GM19240 (cell line): ENCODE measurements around the gene WDR86.

Experiments used
- DNase-seq: peaks from one replicate; pipeline ENCODE4 v3.0.0; 2011; ENCODE audit warnings: low spot score; ENCODE audit not compliant: insufficient read length

Gene WDR86

DNA sequence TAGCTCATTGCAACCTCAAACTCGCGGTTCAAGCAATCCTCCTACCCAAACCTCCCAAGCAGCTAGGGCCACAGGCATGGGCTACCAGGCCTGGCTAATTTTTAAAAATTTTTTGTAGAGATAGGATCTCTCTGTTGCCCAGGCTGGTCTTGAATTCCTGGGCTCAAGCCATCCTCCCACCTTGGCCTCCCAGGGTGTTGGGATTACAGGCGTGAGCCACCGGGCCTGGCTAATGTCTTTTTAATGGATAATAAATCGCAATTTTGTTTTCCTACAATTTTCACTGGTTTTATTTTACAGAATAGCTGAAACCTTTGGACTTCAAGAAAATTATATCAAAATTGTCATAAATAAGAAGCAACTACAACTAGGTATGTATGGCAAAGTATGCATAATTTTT lies 57.3 kb downstream of the WDR86 start:
- no peak for DNase-seq

DNA sequence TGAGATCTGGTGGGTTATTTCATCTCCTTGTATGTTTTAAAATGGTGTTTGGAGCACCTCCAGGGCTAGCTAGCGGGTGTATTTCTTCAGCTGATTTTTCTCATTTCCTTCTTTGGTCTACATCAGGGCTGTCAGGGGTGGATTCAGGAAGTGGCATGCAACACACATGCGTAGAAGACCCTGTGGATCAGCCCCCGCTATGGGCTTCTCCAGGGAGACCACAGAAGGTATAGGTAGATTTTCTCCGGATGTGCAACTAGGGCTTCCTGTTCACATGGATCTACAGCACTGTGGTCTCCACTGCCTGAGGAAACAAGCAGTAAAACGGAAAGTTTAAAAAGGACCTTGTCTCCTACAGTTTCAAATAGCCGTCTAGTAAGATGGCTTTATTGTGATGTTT lies 57.9 kb downstream of the WDR86 start:
- no peak for DNase-seq

DNA sequence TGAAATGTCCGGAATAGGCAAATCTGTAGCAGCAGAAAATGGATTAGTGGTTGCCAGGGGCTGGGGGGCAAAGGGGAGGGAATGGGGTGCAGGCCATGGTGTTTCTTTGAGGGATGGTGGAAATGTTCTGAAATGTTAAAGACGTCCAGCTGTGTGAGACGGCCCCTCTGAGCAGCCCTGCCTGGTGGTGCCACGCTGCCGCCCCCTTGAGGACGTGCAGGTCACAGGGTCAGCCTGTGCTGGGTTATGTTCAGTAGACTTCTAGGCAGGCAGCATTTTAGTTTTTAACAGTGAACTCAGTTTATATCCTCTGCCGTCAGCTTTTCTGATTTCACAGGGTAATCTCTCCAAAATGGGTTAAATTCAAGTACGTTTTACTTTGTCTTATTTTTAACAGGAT lies 58.8 kb downstream of the WDR86 start:
- no peak for DNase-seq

DNA sequence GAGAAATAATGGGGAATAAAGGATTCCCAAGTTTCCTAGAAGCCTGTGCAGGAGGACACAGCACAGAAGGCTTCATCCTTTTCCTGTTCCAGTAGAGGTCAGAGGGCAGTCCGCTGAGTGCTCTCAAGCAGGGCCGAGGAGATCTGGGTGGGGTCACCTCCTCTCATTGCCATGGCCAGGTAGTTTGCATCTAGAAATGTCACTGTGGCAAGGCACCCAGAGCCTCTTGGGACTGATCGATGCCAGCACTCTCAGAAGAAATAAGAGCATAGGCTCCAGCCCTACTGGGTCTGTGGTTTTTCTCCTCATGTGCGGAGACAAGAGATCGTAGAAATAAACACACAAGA lies 60.4 kb downstream of the WDR86 start:
- no peak for DNase-seq

- DNase-seq, result no peak
These were observed 60.9 kb downstream of the WDR86 start for GRCh38 chr7:151348970-151349369.

DNA sequence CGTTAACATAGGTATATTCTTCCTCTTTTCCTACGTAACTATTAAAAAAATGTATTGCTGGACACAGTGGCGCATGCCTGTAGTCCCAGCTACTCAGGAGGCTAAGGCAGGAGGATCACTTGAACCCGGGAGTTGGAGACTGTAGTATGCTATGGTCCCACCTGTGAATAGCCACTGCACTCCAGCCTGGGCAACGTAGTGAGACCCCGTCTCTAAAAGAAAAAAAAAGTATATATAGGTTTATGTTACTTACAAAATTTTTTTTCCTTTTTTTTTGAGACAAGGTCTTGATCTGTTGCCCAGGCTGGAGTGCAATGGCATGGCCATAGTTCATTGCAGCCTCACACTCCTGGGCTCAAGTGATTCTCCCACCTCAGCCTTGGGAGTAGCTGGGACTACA lies 62.6 kb downstream of the WDR86 start:
- no peak for DNase-seq

GRCh38 chr7:151346470-151346769 lies 63.4 kb downstream of the WDR86 start:
- DNase-seq, result no peak

DNA sequence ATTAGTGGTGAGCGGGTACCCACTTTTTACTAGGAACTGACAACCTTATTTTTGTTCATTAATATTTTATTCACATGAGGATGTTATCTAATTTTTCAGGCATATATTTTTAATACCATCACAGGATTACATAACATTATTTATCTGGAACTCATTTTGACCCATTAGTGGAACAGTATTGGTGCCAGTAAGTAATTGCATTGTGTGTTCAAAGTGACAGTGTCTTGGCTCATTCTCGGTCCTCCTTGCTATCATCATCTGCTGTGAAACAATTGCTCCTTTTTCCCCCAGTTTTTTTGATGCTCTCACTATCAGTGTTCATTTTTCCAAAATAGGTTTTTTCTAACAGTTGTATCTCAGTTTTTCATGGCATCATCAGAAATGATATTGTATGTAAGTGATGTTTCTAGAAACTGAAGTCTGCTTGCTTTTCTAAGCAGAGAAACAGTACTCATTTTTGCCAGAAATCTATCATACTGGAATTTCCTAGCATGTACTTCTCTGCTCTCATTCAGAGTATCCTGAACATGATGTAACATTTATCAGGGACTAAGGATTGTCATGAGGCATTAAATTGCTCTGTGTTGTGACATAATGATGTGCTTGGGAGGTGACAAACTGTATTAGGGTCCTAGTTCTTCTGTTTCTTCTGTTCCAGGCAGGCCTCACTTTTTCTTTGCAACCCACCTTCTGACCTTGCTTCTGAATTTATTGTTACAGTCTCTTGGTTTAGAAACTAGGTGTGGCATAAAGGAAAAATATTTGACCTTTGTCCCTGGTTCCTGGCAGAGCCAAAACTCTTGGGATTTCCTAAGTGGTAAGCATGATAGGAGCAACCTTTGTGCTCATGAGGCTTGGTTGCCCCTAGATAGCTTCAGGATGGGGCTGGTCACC lies 64.0 kb downstream of the WDR86 start:
- no peak for DNase-seq

DNA sequence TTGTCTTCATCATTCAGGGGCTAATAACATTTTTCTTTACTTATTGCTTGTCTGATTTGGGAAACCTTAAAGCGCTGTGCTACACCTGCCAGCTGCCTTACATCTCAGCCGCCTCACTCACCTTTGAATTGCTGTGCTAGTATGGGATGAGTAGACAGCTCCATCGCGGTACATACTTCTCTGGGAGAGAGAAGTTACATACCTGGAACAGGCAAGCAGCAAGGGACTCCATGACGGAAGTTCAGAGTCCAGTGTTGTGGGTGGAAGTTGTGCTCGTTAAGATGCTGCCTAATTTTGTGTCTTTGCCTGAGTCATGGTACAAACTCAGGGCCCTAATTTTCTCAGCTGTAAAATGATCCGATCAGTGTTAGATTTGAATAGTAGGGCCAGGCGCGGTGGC lies 66.3 kb downstream of the WDR86 start:
- DNase-seq, result no peak

DNA sequence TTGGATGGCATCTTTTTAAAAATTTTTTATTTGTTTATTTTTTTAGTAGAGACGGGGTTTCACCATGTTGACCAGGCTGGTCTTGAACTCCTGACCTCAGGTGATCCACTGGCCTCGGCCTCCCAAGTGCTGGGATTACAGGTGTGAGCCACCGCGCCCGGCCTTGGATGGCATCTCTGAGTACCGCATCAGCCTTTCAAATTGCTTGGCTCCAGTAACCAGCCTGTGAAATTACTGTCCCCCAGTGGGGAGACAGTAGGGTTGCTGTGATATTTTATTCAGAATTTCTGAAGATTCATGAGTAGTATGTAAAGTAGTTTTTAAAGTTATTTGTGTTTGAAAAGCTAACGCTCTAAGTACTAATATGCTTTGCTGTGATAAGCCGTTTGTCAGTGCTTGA lies 67.0 kb downstream of the WDR86 start:
- DNase-seq, result no peak

GRCh38 chr7:151342102-151342646 lies 67.7 kb downstream of the WDR86 start:
- DNase-seq, result no peak

- no peak for DNase-seq
These were observed 68.3 kb downstream of the WDR86 start, which contains the start of gene NUB1 for GRCh38 chr7:151341357-151342101. NUB1 (plus strand) TSS chr7:151341812; CDS start chr7:151345350, 3,538 bp downstream.

DNA sequence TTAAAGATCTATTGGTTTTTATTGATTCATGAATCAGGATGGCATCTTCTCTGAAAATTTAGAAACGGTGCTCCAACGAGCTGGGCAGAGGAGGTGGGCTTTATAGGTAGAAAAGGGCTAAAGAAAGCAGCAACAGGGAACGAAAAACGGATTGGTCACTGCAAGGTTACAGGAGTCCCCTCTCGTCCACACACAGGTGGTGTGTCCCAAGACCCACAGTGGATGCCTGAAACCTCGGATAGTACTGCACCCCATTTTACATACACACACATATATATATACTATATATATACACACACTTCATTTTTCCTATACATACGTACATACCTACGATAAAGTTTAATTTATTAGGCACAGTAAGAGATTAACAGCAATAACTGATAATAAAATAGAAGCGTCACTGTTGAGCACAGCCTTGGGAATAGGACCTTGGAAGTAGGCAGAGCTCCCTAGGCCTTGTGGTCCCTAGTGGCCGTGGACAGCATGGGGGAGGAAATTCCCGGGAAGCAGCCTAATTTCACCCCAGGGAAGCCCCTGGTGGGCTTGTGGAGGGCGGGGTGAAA lies 69.0 kb downstream of the WDR86 start:
- DNase-seq, result no peak

GRCh38 chr7:151339651-151340382 lies 70.0 kb downstream of the WDR86 start:
- no peak for DNase-seq

DNA sequence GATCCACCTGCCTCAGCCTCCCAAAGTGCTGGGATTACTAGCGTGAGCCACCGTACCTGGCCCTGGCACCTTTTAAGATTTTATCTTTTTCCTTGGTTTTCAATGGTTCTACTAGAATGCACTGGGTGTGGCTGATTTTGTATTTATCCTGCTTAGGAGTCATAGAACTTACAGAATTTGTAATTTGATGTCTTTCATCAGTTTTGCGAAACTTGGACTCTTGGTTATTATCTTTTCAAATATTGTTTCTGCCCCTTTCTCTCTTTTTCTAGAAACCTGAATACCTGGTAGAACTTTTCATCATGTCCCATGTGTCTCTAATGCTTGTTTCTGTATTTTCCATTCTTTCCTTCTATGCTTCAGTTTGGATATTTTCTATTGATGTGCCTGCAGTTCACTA lies 71.0 kb downstream of the WDR86 start:
- DNase-seq, result no peak

- no peak for DNase-seq
These were observed 72.5 kb downstream of the WDR86 start for GRCh38 chr7:151337346-151337745.

GRCh38 chr7:151336027-151336708 lies 73.7 kb downstream of the WDR86 start:
- DNase-seq, result no peak

DNA sequence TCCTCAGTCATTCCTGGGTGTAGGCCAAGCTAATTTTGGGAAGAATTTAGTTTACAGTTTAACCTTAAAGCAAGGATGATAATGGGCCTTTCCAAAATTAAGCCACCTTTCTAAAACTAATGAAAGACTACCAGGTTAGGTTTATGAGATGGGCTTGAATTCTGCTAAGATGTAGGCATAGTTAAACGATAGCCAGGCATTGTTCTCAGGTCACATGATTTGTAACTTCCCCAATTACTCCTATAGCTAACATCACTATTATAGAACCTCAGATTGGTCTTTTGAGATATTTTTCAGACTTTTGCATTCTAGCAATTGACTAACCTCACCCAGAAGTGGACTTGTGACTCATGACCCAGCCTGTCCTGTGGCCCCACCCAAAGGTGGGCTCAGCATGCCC lies 75.2 kb downstream of the WDR86 start:
- DNase-seq, result no peak
